ENCODE measurements around the gene TANC1.

- TF ChIP-seq CTCF (IDR thresholded peaks at IDR 0.05) (no peak), POLR2AphosphoS5 (IDR thresholded peaks at IDR 0.05) (no peak), EP300 (IDR thresholded peaks at IDR 0.05; ENCODE audit: low read depth) (no peak)
These were observed 244.9 kb downstream of the TANC1 start for GRCh38 chr2:159213296-159213695.

Data from transverse colon (tissue), 4 donors.